ENCODE data around the gene ZBTB26.

The ZBTB26 gene, protein sequence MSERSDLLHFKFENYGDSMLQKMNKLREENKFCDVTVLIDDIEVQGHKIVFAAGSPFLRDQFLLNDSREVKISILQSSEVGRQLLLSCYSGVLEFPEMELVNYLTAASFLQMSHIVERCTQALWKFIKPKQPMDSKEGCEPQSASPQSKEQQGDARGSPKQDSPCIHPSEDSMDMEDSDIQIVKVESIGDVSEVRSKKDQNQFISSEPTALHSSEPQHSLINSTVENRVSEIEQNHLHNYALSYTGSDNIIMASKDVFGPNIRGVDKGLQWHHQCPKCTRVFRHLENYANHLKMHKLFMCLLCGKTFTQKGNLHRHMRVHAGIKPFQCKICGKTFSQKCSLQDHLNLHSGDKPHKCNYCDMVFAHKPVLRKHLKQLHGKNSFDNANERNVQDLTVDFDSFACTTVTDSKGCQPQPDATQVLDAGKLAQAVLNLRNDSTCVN

GRCh38 chr9:122931226-122932121 is at the start of gene ZBTB26:
Gene ZBTB26, minus strand, starts transcription at chr9:122931512. Its CDS starts 11,578 bp downstream, at chr9:122919934.
- DNase-seq: peak; percentile 93 to 94

- no peak for DNase-seq
These were observed 47.3 kb upstream of the ZBTB26 start for GRCh38 chr9:122978601-122979000.

- no peak for DNase-seq
These were observed 43.9 kb upstream of the ZBTB26 start for GRCh38 chr9:122975196-122975595.

GRCh38 chr9:122961139-122961538 is 29.8 kb upstream of the ZBTB26 start:
- no peak for DNase-seq

GRCh38 chr9:122955961-122956360 is 24.6 kb upstream of the ZBTB26 start:
- DNase-seq: peak; percentile 56 to 59

DNA sequence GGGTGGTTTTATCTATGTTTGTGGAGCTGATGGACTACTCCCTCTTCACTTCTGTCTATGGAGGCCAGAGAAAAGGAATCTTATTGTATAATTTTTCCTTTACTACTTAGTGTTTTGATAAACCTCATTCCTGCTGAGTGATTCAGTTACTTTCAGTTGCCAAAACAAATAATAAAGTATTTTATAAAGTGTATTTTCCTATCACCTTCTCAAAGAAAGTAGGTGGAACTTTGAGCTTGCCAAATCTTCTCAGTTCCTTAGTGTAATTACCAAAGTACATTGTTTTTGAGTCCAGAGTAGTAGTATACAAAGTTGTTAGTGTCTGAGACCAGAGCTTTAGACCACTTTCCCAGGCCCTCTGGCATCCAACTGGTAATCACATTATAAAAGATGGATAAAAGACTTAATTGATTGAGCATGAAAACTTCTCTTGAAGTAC is 23.0 kb upstream of the ZBTB26 start:
- DNase-seq: no peak

- DNase-seq: no peak
These were observed 19.7 kb upstream of the ZBTB26 start for GRCh38 chr9:122951056-122951455.

- no peak for DNase-seq
These were observed 19.0 kb upstream of the ZBTB26 start for GRCh38 chr9:122950263-122950662.

- DNase-seq: no peak
These were observed 18.4 kb upstream of the ZBTB26 start for GRCh38 chr9:122949696-122950095.

DNA sequence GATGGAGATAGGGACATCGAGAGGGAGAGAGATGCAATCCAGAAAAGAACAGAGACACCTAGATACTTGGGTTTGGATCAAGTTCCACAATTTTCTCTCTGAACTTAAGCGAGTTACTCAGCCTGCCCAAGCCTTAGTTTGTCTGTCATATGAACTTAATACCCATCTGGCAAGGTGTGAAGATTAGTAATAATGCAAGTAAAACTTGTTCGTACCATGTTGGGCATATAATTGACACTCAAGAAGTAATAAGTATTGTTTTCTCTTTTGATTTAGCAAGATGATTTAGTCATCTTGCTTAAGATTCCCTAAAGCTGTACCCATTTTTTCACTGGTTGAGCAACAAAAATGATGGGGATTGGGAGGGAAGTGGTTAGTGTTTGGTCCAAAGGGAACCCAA is 17.0 kb upstream of the ZBTB26 start:
- DNase-seq: no peak

DNA sequence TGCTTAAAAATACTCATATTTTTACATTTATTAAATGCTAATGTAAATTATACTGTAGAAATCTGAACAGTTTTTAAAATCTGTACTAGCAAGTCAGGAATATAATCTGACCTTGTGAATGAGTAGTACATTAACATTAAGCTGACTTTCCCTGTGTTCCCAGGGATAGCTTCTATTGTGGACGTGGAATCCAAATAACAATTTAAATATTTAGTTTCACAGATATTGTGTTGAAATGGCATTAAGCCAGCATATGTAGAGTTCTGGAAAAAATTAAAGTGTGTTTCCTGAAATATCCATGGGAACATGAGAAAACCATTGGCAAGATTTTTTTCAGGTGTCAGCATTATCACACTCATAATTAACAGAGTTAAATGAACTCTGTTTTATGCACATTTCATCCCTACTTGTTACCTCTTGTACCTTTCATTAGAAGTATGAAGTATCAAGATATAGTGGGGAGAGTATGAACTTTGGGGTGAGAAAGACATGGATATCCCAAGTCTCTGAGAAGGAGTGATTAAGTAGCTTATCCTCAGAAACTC is 15.2 kb upstream of the ZBTB26 start:
- no peak for DNase-seq

DNA sequence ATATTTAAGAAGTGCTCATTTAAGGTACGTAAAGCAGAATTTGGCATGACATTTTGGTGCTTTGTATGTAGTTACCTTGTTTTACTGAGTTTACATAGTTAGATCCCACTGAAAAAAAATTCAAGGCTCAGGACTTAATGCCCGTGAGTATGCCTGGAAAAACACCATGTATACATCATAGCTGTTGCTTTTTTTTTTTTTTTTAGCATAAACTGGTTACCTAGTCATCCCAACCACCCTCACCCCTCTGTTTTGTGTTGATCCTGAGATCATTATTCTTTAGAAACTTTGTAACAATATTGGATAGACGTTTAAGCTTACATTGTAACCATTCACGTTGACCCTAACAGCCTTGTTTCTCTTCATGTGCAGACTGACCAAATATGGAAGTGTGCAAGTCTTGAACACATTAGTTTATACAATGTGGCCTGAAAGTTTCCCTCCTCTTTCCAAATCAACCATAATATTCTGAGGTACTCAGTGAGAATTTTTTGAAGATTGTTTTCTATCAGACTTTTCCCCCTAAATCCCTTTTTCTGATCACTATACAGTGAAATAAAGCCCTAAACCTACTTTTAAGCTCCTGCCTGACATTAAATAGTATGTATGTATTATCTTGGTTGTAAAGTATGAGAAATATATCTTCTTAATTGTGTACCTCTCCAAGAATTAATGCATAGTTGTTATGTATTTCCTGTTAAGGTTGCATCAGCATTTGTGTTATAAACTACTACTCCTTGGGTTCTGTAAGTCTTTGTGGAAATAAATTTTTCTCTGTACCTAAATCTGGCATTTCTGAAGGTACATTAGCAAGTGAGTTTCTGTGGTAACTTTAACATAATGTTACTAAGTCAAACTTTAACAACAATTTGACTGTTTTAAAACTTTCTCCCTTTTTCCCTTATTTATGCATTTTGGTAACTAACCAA is 13.9 kb upstream of the ZBTB26 start:
- DNase-seq: no peak

GRCh38 chr9:122941582-122942234 is 10.4 kb upstream of the ZBTB26 start:
- DNase-seq: no peak

DNA sequence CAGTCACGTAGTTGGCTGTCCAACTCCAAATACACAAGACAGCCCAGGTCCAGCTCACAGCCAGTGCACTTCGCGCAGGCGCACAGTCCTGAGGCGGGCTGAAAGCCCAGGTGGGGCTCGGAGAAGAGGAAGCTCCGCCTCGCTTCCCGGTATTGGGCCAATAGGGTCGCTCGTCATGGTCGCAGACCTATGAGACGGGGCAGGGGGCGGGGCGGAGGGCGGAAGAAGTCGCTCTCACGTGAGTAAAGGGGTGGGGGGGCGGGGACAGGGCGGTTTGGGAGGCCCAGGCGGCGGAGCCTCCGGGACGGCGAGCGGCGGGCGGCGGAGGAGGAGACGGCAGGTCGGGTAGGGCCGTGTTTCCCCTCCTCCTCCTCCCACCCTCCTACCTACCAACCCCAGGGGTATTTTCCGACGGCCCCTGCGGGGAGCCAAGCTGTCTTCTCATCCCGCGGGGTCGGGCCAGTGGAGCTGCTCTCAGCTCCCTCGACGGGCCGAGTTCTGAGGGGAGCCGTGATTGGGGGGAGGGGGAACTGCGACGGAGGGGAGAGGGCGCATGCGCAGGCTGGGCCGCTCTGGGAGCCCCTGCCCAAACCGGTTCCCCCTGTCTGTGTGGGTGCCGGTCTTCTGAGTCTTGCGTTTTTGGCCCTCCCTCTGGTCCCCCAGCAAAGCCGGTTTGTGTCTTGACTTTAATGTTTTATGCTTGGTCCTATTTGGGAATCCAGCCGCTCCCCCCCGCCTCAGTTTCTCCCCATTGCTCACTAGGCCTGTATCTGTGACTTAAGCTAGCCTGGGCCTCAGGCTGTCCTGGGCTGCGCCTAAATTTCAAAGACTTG is 9.7 kb upstream of the ZBTB26 start, which contains the start of gene RABGAP1:
Gene RABGAP1, plus strand, starts transcription at position 272 of the 833 bp plus-strand sequence. CDS start 16,040 bp downstream, outside the sequence.
- peak; percentile 97 for DNase-seq

DNA sequence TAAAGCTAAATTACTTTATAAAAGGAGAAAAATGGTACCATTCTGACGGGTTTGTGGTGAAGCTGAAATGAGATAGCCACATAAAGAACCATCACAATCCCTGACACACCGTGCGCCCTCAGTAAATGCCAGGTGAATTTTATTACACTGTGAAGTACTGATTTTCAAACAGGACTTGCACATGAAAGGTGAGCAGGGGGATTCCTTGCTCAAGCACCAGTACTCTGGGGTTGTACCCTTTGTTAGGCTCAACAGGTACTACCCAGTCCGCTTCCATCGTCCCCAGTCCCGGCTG is 9.1 kb upstream of the ZBTB26 start:
- no peak for DNase-seq

- DNase-seq: peak; percentile 68 to 76
These were observed 8.3 kb upstream of the ZBTB26 start for GRCh38 chr9:122939601-122940000.

GRCh38 chr9:122936883-122937282 is 5.6 kb upstream of the ZBTB26 start:
- DNase-seq: no peak

DNA sequence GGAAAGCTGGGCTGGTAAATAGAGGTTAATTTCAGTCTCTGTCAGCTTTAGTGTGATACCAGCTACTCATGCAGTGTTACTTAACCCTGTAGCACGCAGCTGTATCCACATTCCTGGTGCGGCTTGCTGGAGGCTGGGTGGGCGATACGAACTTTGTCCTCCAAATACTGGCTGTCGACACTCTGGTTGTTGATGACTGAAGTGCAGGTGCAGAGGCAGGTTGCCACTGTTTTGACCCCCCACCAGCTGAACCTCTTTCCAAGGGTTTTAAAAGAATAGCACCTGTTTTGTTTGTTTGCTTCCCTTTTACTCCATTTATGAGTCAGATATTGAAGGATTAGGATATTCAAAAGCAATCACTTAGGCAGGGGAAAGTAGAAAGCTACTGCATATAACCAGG is 5.2 kb upstream of the ZBTB26 start:
- no peak for DNase-seq

DNA sequence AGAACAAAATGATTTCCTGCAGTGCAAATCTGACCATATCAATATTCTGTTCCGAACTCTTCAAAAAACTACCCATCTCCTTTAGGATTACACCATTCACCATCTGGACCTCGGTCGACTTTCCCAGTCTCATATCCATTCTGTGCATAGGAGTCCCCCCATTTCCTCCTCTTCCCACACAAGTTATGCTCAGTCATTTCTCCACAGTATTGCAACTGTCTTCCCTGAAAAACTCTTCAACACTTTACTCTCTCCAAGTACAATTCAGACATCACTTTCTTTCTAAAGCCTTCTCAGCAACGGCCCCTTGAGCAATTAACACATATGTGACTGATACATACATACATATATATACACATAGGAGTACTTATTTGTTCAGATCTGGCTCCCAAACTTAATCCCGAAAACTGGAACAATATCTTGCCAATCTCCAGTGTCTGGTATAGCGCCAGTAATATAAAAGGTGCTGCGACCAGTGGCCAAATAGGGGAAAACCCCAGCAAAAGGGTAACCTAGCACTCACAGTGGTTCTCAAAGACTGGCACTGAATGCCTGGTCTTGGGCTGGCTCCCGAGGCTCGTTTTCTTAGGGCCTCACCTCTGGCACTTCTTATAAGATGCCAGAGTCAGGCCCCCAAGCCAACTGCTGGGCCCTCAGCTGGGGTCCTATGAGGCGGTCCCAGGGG is 629 bp downstream of the ZBTB26 start:
- peak in 1 of 2 donors; percentile 51 for DNase-seq

DNA sequence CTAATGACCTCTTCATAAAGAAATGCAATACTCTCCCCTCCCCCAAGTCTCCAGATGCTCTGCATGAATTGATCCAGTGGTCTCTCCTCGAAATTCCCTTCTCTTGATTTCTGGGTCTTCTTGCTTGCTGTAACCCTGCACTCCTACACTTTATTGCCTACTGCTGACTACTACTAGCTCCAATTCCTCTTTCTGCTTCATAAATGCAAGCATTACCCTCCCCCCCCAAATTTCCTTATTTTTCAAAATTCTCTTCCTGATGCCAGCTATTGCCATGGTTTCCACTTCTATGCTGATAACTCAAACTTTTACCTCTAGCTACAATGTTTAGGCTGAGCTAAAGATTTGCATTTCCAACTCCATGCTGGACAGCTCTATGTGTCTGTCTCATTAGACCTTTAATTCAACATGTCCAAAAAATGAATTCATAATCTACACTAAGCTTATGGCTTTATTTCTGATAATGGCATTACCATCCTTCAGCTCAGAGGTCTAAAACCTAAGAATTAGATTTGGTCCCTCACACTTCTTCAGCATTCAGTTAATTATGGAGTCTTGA is 1.4 kb downstream of the ZBTB26 start:
- peak; percentile 67 to 70 for DNase-seq

Measured in inflammatory macrophage treated with lipopolysaccharide for 1 hour (primary cell).